Esophagus muscularis mucosa (tissue), 4 donors: ENCODE results near the gene HPN. TPM values are rescaled to one million over a fixed set of nuclear protein-coding genes. Genes with fewer than 3 reads are reported as not detected.
"Not testable (repeated sequence)": the region's sequence is repeated elsewhere in the genome, so short reads cannot be mapped to it uniquely, and the experiment has no call there.

Source experiments
- DNase-seq: peaks from one replicate; pipeline ENCODE4 v3.0.0-alpha.2; 2017; ENCODE audit errors: extremely low spot score
- H3K27ac ChIP-seq, 4 donors: fragments of 200-600 bp; sonication (generic); replicated peaks in 1 of 4; 1 replicate in 3 of 4; 2 replicates in 1 of 4; pipeline ENCODE4 v1.5.1; 2016 to 2019; ENCODE audit warnings: mild to moderate bottlenecking in 1 of 4
- H3K27me3 ChIP-seq, 4 donors: fragments of 200-600 bp; sonication (generic); one replicate each; pipeline versions ENCODE4 v1.5.1 to v1.6.0; 2016 to 2019
- H3K36me3 ChIP-seq, 4 donors: fragments of 200-600 bp; sonication (generic); one replicate each; pipeline ENCODE4 v1.5.1; 2016 to 2019
- H3K4me1 ChIP-seq, 4 donors: fragments of 200-600 bp; sonication (generic); one replicate each; pipeline ENCODE4 v1.5.1; 2016 to 2019
- H3K4me3 ChIP-seq, 4 donors: fragments of 200-600 bp; sonication (generic); 1 replicate in 2 of 4; 2 replicates in 2 of 4; pipeline ENCODE4 v1.5.1; 2016 to 2019; ENCODE audit warnings: mild to moderate bottlenecking in 4 of 4, moderate library complexity in 1 of 4
- H3K9me3 ChIP-seq, 4 donors: fragments of 200-600 bp; sonication (generic); 1 replicate in 3 of 4; 2 replicates in 1 of 4; pipeline ENCODE4 v1.5.1; 2016 to 2019
- EP300 ChIP-seq: sonication (generic); formaldehyde crosslinking; IDR thresholded peaks from one replicate; pipeline ENCODE4 v1.6.1; 2017; ENCODE audit warnings: antibody characterized with exemption
- POLR2A ChIP-seq: fragments of 450-650 bp; IDR thresholded peaks from one replicate; pipeline ENCODE4 v1.6.1; 2017; ENCODE audit warnings: antibody characterized with exemption, moderate library complexity, mild to moderate bottlenecking, low read depth
- POLR2AphosphoS5 ChIP-seq, 2 donors: sonication (generic); formaldehyde crosslinking; IDR thresholded peaks; one replicate each; pipeline ENCODE4 v1.6.1; 2017; ENCODE audit warnings: antibody characterized with exemption in 2 of 2
- WGBS: methylation state at CpG from one replicate; pipeline ENCODE4 v1.1.5; 2018; 5-methylcytosine and 5-hydroxymethylcytosine counted together
- intact Hi-C: fragments of 100-400 bp; cut with DNase I; formaldehyde crosslinking; loops from one replicate; pipeline ENCODE4 v1.15.1; 2023
- total RNA-seq, 4 donors: library from RNA; depleted of rRNA; stranded (reverse); fragments of >200 nt; gene quantifications; one replicate each; pipeline versions ENCODE4 v1.1.0 to v1.2.1, GENCODE V29; 2016
- TF ChIP-seq, protein P1 (sequence below), 3 experiments: fragments of 200-600 bp in 2 of 3; fragments of 450-650 bp in 1 of 3; sonication (generic) in 2 of 3; IDR thresholded peaks; one replicate each; pipeline ENCODE4 v1.5.1; 2017 to 2019; ENCODE audit warnings: antibody characterized with exemption in 3 of 3, mild to moderate bottlenecking in 2 of 3, moderate library complexity in 1 of 3

The HPN gene
- total RNA-seq, 4 donors from 2014 or later = 0.33 to 0.86 (median 0.58) TPM; not detected in 1

DNA sequence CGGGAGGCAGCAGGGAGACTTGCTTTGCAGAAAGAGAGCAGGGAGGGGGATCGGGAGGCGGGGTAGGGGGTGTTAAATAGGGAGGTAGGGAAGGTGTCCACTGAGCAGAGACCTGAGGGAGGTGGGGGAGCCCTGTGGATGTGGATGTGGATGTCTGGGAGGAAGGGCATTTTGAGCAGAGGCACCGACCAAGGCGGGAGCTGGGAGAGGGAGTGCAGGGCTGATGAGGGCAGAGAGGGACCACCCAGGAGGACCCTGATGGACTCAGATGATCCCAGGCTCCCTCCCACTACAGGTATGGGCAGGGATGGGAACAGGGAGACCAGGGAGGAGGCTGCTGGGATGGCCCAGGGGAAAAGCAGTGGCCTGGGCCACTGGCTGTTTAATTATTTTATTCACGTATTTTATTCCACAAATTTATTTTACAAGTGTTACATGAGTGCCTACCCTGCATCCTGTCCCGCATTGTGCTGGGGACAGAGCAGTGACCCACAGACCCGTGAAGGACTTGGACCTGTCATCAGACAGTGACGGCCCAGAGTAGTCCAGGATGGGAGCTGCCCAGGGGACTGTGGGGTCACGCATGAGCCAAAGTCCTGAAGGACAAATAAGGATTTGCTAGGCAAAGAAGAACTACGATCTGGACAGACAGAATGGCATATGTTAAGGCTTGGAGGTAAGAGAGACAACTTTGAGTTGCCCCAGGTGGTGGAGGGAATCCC is 36.1 kb upstream of the HPN start:
- Histone ChIP-seq H3K9me3 (no peaks in the 10 kb centered on the region), H3K27me3 (no peaks in the 10 kb centered on the region), H3K4me3 (no peak overlapping the region), H3K4me1 (peaks cover 55 to 80% (median 72%) of the 10 kb centered on the region in 4 donors), H3K36me3 (peaks cover 7 to 57% (median 35%) of the 10 kb centered on the region in 4 donors), H3K27ac (peak overlapping the region in 2 of 4 donors; percentile 60 to 62)
- DNase-seq = no peak
- TF ChIP-seq POLR2A (no peak), POLR2AphosphoS5 (IDR thresholded peaks at IDR 0.05) (no peak), EP300 (no peak)
- TF ChIP-seq, protein P1, sequence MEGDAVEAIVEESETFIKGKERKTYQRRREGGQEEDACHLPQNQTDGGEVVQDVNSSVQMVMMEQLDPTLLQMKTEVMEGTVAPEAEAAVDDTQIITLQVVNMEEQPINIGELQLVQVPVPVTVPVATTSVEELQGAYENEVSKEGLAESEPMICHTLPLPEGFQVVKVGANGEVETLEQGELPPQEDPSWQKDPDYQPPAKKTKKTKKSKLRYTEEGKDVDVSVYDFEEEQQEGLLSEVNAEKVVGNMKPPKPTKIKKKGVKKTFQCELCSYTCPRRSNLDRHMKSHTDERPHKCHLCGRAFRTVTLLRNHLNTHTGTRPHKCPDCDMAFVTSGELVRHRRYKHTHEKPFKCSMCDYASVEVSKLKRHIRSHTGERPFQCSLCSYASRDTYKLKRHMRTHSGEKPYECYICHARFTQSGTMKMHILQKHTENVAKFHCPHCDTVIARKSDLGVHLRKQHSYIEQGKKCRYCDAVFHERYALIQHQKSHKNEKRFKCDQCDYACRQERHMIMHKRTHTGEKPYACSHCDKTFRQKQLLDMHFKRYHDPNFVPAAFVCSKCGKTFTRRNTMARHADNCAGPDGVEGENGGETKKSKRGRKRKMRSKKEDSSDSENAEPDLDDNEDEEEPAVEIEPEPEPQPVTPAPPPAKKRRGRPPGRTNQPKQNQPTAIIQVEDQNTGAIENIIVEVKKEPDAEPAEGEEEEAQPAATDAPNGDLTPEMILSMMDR (IDR thresholded peaks at IDR 0.05) = no peak
- intact Hi-C loops = no loop called here
- 81% methylated on average over 9 of the region's 11 CpGs for WGBS

DNA sequence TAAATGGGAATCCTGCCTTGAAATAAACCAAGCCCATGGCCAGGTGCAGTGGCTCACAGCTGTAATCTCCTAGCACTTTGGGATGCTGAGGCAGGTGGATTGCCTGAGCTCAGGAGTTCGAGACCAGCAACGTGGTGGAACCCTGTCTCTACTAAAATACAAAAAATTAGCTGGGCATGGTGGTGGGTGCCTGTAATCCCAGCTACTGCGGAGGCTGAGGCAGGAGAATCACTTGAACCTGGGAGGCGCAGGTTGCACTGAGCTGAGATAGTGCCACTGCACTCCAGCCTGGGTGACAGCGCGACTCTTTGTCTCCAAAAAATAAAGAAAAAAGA is 35.5 kb upstream of the HPN start:
- DNase-seq, H3K4me3 ChIP-seq, H3K27me3 ChIP-seq, H3K9me3 ChIP-seq, intact Hi-C loops: not testable (repeated sequence)
- H3K27ac ChIP-seq = peak overlapping the region in 2 of 4 donors; percentile 60 to 62
- 92% methylated on average over 6 of the region's 6 CpGs for WGBS
- peaks cover 54 to 76% (median 70%) of the 10 kb centered on the region in 4 donors for H3K4me1 ChIP-seq
- H3K36me3 ChIP-seq = peaks cover 10 to 62% (median 40%) of the 10 kb centered on the region in 4 donors

DNA sequence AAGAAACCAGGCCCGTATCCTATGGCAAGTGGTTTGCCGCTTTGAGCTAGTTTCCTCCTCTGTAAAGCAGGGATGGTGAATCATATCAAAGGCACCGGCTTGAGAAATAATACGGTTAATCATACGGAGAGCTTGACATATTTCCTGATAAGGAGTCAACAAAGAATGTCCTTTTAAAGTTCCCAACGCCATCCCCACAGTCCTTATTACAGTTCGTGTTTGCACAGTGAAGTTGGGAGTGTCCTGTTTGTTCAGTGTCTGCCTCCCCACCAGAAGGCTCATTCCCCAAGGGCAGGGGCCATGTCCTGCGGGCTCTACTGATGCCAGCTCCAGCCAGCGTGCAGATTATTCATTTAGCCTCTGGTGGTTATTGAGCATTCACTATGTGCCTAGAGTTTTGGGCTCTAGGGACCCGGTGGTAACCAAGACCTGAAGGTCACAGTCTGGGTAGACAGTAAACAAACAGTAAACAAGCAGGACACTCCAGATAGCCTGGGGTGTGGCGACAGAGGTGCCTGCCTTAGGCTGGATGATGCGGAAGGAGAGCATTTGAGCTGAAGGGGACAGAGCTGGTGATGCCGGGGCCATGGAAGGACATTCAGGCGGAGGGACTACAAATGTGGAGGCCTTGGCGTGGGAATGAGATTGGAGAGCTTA is 35.1 kb upstream of the HPN start:
- intact Hi-C loops = no loop called here
- no peak overlapping the region for H3K4me3 ChIP-seq
- H3K27ac ChIP-seq = peak overlapping the region in 2 of 4 donors; percentile 60 to 62
- H3K27me3 ChIP-seq = no peaks in the 10 kb centered on the region
- DNase-seq = no peak
- no peak for TF ChIP-seq POLR2AphosphoS5 (IDR thresholded peaks at IDR 0.05)
- 80% methylated on average over 15 of the region's 15 CpGs for WGBS
- peaks cover 49 to 71% (median 67%) of the 10 kb centered on the region in 4 donors for H3K4me1 ChIP-seq
- no peaks in the 10 kb centered on the region for H3K9me3 ChIP-seq
- H3K36me3 ChIP-seq = peaks cover 10 to 67% (median 45%) of the 10 kb centered on the region in 4 donors

DNA sequence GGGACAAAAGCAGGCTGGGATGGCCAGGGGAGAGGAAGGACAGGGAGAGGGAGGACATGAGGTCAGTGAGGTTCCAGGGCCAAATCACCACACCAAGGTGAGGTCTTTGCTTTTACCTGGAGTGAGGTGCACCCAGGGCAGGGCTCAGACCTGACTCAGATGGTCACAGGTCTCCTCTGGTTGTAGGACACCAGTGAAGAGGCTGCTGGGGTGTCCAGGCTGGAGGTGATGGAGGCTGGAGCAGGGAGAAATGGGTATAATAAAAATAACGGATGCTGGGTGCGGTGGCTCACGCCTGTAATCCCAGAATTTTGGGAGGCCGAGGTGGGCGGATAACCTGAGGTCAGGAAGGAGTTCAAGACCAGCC is 34.5 kb upstream of the HPN start:
- no peak overlapping the region for H3K4me3 ChIP-seq
- peak overlapping the region in 2 of 4 donors; percentile 60 to 62 for H3K27ac ChIP-seq
- H3K36me3 ChIP-seq = peaks cover 10 to 70% (median 50%) of the 10 kb centered on the region in 4 donors
- H3K9me3 ChIP-seq = no peaks in the 10 kb centered on the region
- H3K27me3 ChIP-seq = no peaks in the 10 kb centered on the region
- no peak for DNase-seq
- peaks cover 47 to 67% (median 64%) of the 10 kb centered on the region in 4 donors for H3K4me1 ChIP-seq
- TF ChIP-seq POLR2A (no peak), POLR2AphosphoS5 (IDR thresholded peaks at IDR 0.05) (no peak)
- TF ChIP-seq, protein P1 (IDR thresholded peaks at IDR 0.05) = no peak
- intact Hi-C loops = no loop called here
- WGBS = 83% methylated on average over 5 of the region's 5 CpGs

DNA sequence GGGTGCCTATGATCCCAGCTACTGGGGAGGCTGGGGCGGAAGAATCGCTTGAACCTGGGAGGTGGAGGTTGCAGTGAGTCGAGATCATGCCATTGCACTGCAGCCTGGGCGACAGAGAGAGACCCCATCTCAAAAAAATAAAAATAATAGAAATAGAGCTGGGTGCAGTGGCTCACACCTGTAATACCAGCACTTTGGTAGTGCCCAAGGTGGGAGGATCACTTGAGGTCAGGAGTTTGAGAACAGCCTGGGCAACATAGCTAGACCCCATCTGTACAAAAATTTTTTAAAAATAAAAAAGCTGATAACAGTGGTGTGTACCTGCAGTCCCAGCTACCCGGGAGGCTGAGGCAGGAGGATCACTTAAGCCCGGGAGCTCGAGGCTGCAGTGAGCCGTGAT is 34.1 kb upstream of the HPN start:
- H3K4me3 ChIP-seq, H3K27me3 ChIP-seq, DNase-seq, H3K9me3 ChIP-seq, intact Hi-C loops: not testable (repeated sequence)
- H3K36me3 ChIP-seq = peaks cover 10 to 70% (median 53%) of the 10 kb centered on the region in 4 donors
- 99% methylated on average over 8 of the region's 8 CpGs for WGBS
- peak overlapping the region in 1 of 4 donors; percentile 66 for H3K27ac ChIP-seq
- peaks cover 47 to 67% (median 63%) of the 10 kb centered on the region in 4 donors for H3K4me1 ChIP-seq

DNA sequence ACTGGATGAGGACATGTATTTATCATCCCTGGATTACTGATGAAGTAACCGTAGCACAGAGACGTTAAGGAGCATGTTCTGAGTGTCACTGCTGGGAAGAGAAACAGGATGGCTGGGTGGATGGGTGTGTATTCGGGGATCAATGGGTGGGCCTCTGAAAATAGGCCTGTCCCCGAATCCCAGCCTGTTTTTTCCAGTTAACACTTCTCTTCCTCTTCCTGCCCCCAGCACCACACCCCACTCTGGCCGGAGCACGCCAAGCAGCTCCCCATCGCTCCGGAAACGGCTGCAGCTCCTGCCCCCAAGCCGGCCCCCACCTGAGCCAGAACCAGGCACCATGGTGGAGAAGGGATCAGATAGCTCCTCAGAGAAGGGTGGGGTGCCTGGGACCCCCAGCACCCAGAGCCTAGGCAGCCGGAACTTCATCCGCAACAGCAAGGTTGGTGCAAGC is 32.6 kb upstream of the HPN start:
- H3K4me3 ChIP-seq = no peak overlapping the region
- peaks cover 10 to 76% (median 56%) of the 10 kb centered on the region in 4 donors for H3K36me3 ChIP-seq
- WGBS = 72% methylated on average over 12 of the region's 12 CpGs
- H3K27ac ChIP-seq = peak overlapping the region in 3 of 4 donors; percentile 9 to 66 (median 48)
- DNase-seq = no peak
- TF ChIP-seq, protein P1 (IDR thresholded peaks at IDR 0.05) = no peak
- TF ChIP-seq POLR2AphosphoS5 (IDR thresholded peaks at IDR 0.05) = peak in 1 of 2 donors; percentile 51
- peak; percentile 70 for TF ChIP-seq EP300
- no peak for TF ChIP-seq POLR2A
- intact Hi-C loops = no loop called here
- no peaks in the 10 kb centered on the region for H3K27me3 ChIP-seq
- H3K4me1 ChIP-seq = peaks cover 50 to 66% (median 61%) of the 10 kb centered on the region in 4 donors
- H3K9me3 ChIP-seq = no peaks in the 10 kb centered on the region
